OCI-LY1 (cell line): ENCODE data around the gene BCR.

Source experiments
- CTCF ChIP-seq: fragments of 200-600 bp; sonication (generic), shearing (Covaris generic); IDR thresholded peaks from 2 replicates; pipeline ENCODE4 v1.5.1; 2017; ENCODE audit warnings: mild to moderate bottlenecking, antibody characterized with exemption, low read length, moderate library complexity, mixed read lengths
- EZH2 ChIP-seq: fragments of 200-600 bp; sonication (generic), shearing (Covaris generic); IDR thresholded peaks from 2 replicates; pipeline ENCODE4 v1.8.0; 2017; ENCODE audit warnings: borderline replicate concordance, mixed run types, mild to moderate bottlenecking, antibody characterized with exemption, low read length, moderate library complexity, mixed read lengths

GRCh38 chr22:23218053-23218866, 38.0 kb downstream of the BCR start:
- no peak for TF ChIP-seq CTCF
- TF ChIP-seq EZH2: no peak
